ENCODE measurements around the gene ZSWIM8.

The ZSWIM8 gene

DNA sequence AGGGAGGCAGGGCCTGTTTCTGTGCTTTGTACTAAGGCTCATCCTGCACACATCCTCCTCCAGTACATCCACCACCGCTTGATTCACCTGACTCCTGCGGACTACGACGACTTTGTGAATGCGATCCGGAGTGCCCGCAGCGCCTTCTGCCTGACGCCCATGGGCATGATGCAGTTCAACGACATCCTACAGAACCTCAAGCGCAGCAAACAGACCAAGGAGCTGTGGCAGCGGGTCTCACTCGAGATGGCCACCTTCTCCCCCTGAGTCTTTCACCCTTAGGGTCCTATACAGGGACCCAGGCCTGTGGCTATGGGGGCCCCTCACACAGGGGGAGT lies 15.8 kb downstream of the ZSWIM8 start:
- in situ Hi-C loops (cut with MboI; ENCODE audit: low sequenced_read_pairs, unreplicated experiment): no loop called here
- TF ChIP-seq, protein P1, sequence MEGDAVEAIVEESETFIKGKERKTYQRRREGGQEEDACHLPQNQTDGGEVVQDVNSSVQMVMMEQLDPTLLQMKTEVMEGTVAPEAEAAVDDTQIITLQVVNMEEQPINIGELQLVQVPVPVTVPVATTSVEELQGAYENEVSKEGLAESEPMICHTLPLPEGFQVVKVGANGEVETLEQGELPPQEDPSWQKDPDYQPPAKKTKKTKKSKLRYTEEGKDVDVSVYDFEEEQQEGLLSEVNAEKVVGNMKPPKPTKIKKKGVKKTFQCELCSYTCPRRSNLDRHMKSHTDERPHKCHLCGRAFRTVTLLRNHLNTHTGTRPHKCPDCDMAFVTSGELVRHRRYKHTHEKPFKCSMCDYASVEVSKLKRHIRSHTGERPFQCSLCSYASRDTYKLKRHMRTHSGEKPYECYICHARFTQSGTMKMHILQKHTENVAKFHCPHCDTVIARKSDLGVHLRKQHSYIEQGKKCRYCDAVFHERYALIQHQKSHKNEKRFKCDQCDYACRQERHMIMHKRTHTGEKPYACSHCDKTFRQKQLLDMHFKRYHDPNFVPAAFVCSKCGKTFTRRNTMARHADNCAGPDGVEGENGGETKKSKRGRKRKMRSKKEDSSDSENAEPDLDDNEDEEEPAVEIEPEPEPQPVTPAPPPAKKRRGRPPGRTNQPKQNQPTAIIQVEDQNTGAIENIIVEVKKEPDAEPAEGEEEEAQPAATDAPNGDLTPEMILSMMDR (IDR thresholded peaks at IDR 0.05; ENCODE audit: borderline replicate concordance, control extremely low read depth, extremely low read depth, insufficient read depth, missing control alignments): no peak
- no peak for DNase-seq (ENCODE audit: low spot score)

DNA sequence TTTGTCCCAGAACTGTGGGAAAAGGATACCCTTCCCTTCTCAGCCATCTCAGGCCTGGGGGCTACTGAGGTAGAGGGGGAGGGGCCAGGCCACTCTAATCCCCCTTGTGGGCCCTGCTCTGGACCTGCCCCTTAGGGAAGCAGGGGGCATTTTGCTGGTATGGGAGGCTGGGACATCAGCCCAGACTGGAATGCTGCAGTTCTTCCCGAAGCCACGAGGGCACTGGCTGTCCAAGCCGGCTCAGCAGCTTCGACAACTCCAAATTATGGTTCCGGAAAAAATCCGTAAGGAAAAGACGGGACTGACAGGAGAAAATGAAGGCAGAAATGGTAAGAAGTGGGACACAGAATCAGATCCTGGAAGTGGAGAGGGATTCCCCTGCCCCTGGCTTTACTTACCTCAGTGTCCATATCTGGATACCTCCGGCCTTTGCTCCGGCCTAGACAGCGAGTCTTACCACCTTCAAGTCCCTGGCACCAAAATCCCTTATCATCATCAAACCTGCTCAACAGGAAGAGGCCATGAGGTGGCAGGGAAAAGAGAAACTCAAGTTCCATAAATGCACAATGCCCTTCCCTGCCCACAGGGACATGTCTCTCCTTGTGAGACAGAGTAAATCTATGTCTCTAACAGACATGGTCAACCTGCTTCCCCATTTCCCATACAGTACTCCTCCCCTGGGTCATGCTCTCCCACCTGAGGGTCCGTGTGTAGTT lies 17.0 kb downstream of the ZSWIM8 start:
- in situ Hi-C loops (cut with MboI; ENCODE audit: low sequenced_read_pairs, unreplicated experiment): no loop called here
- TF ChIP-seq, protein P1 (IDR thresholded peaks at IDR 0.05; ENCODE audit: borderline replicate concordance, control extremely low read depth, extremely low read depth, insufficient read depth, missing control alignments): no peak

GRCh38 chr10:73803680-73804286 lies 18.4 kb downstream of the ZSWIM8 start:
- in situ Hi-C loops (cut with MboI; ENCODE audit: low sequenced_read_pairs, unreplicated experiment): no loop called here
- peak; percentile 85 for DNase-seq (ENCODE audit: low spot score)
- TF ChIP-seq, protein P1 (IDR thresholded peaks at IDR 0.05; ENCODE audit: borderline replicate concordance, control extremely low read depth, extremely low read depth, insufficient read depth, missing control alignments): no peak

More for the DNA sequence above, 17.0 kb downstream of the ZSWIM8 start:
- DNase-seq (ENCODE audit: low spot score): no peak

GRCh38 chr10:73806176-73806950 lies 21.0 kb downstream of the ZSWIM8 start:
- in situ Hi-C loops (cut with MboI; ENCODE audit: low sequenced_read_pairs, unreplicated experiment): no loop called here
- TF ChIP-seq, protein P1 (IDR thresholded peaks at IDR 0.05; ENCODE audit: borderline replicate concordance, control extremely low read depth, extremely low read depth, insufficient read depth, missing control alignments): no peak
- no peak for DNase-seq (ENCODE audit: low spot score)

DNA sequence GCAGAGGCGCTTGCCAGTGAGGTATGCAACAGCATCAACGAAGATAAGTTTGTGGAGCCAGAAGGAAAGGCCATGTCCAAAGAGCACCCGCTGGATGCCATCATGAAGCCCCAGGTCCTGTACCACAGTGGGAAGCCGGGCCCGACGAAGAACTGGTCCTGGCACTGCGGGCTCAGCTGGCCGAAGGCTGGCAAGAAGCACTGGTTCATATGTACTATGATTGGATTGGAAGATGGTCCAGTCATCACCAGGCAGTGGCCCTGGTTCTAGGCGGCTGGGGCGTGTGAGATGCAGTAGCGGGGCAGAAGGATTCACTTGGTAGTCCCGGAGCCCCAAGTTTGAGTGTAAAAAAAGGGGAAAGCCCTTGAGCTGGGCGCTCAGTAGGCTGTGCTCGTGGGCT lies 22.1 kb downstream of the ZSWIM8 start:
- in situ Hi-C loops (cut with MboI; ENCODE audit: low sequenced_read_pairs, unreplicated experiment): no loop called here
- DNase-seq (ENCODE audit: low spot score): no peak
- TF ChIP-seq, protein P1 (IDR thresholded peaks at IDR 0.05; ENCODE audit: borderline replicate concordance, control extremely low read depth, extremely low read depth, insufficient read depth, missing control alignments): no peak

DNA sequence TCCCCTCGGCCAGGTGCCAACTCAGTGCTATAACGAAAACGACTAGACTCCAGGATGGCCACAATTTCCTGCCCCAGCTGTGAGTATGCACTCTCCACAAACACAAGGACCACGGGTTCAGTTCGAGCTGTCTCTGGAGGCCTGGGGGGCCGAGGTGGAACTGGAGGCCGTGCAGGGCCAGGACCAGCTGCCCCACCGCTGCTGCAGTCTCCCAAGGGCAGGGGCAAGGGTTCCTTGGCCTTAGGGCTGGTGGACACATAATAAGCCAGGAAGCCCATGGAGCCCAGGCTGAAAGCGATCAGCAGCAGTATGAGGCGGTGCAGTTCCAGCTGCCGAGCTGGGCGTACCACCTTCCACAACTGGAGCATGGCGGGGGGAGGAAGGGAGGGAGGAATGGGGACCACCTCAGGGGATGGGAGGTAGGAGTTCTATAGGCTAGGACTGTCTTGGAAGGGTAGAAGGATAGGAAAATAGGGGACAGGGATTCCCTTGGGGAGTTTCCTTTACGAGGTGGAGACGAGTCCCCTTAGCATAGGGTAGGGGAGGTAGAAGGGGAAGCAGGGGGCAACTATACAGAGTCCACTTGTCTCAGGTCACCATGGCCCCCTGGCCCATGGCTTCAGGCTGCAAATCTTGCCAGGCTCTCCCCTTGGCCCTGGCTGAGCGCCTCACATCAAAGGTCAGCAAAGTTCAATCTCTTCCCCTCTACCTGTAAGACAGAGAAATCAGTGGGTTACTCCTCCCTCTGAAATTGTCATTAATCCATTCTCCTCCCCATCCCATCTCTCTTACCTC lies 22.8 kb downstream of the ZSWIM8 start:
- DNase-seq (ENCODE audit: low spot score): no peak
- in situ Hi-C loops (cut with MboI; ENCODE audit: low sequenced_read_pairs, unreplicated experiment): no loop called here
- TF ChIP-seq, protein P1 (IDR thresholded peaks at IDR 0.05; ENCODE audit: borderline replicate concordance, control extremely low read depth, extremely low read depth, insufficient read depth, missing control alignments): no peak
